Measurements from ENCODE around the gene ARNT2.

Gene ARNT2

DNA sequence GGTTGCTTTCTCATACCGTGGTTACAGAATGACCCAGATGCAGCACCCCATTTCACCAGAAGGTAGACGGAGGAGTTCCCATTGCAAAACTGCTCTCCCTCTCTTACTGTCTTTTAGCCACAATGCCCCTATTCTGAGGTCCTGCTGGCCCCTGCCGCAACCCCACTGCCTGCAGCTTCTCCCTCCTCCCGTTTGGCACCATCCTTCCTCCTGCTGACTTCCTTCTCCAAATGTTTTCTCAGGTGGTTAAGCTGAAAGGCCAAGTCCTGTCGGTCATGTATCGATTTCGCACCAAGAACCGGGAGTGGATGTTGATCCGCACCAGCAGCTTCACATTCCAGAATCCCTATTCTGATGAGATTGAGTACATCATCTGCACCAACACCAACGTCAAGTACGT, 158.7 kb downstream of the ARNT2 start:
- TF ChIP-seq EZH2 (optimal IDR thresholded peaks at IDR 0.05; ENCODE audit: low read depth, low read length): no peak
- no peak for TF ChIP-seq EZH2phosphoT487 (IDR thresholded peaks at IDR 0.05; ENCODE audit: low read length)
- TF ChIP-seq CTCF (IDR thresholded peaks at IDR 0.05; ENCODE audit: low read length): no peak

GRCh38 chr15:80563372-80563997, 159.3 kb downstream of the ARNT2 start:
- Histone ChIP-seq H3K4me2 (ENCODE audit: low read depth, low read length) (no peak overlapping the region), H3K27ac (ENCODE audit: low read length) (no peak overlapping the region), H3K4me1 (ENCODE audit: low read length) (no peaks in the 10 kb centered on the region), H3K9ac (ENCODE audit: low read length) (no peak overlapping the region), H3K4me3 (ENCODE audit: low read length) (no peak overlapping the region), H3F3A (ENCODE audit: insufficient read depth, low read length) (no peaks in the 10 kb centered on the region), H3K79me2 (ENCODE audit: low read length) (no peaks in the 10 kb centered on the region), H3K9me2 (replicated peaks; ENCODE audit: insufficient read depth, low read length) (no peaks in the 10 kb centered on the region), H3K36me3 (replicated peaks; ENCODE audit: insufficient read depth, low read length) (no peaks in the 10 kb centered on the region), H4K20me1 (ENCODE audit: insufficient read depth, low read length) (no peaks in the 10 kb centered on the region), H3K27me3 (replicated peaks; ENCODE audit: insufficient read depth, low read length) (no peaks in the 10 kb centered on the region), H2AFZ (ENCODE audit: low read length) (no peak overlapping the region), H3K9me3 (replicated peaks; ENCODE audit: insufficient read depth, low read length) (no peaks in the 10 kb centered on the region)
- DNase-seq: no peak
- TF ChIP-seq CTCF (IDR thresholded peaks at IDR 0.05; ENCODE audit: low read length): no peak
- no peak for TF ChIP-seq EZH2 (optimal IDR thresholded peaks at IDR 0.05; ENCODE audit: low read depth, low read length)
- no peak for TF ChIP-seq EZH2phosphoT487 (IDR thresholded peaks at IDR 0.05; ENCODE audit: low read length)

More for the DNA sequence above, 158.7 kb downstream of the ARNT2 start:
- H3K9me2 ChIP-seq (replicated peaks; ENCODE audit: insufficient read depth, low read length): no peaks in the 10 kb centered on the region
- H3K9ac ChIP-seq (ENCODE audit: low read length): no peak overlapping the region
- H3K4me2 ChIP-seq (ENCODE audit: low read depth, low read length): no peak overlapping the region
- H4K20me1 ChIP-seq (ENCODE audit: insufficient read depth, low read length): no peaks in the 10 kb centered on the region
- no peaks in the 10 kb centered on the region for H3K79me2 ChIP-seq (ENCODE audit: low read length)
- DNase-seq: no peak
- no peaks in the 10 kb centered on the region for H3F3A ChIP-seq (ENCODE audit: insufficient read depth, low read length)
- no peak overlapping the region for H3K27ac ChIP-seq (ENCODE audit: low read length)
- H3K9me3 ChIP-seq (replicated peaks; ENCODE audit: insufficient read depth, low read length): no peaks in the 10 kb centered on the region
- H3K36me3 ChIP-seq (replicated peaks; ENCODE audit: insufficient read depth, low read length): no peaks in the 10 kb centered on the region
- H2AFZ ChIP-seq (ENCODE audit: low read length): no peak overlapping the region
- H3K4me3 ChIP-seq (ENCODE audit: low read length): no peak overlapping the region
- no peaks in the 10 kb centered on the region for H3K4me1 ChIP-seq (ENCODE audit: low read length)
- H3K27me3 ChIP-seq (replicated peaks; ENCODE audit: insufficient read depth, low read length): no peaks in the 10 kb centered on the region

- Histone ChIP-seq H3K27me3 (replicated peaks; ENCODE audit: insufficient read depth, low read length) (no peaks in the 10 kb centered on the region), H3K27ac (ENCODE audit: low read length) (no peak overlapping the region), H3K4me2 (ENCODE audit: low read depth, low read length) (no peak overlapping the region)
These were observed 159.9 kb downstream of the ARNT2 start for GRCh38 chr15:80564056-80564455.

More at GRCh38 chr15:80564056-80564455, 159.9 kb downstream of the ARNT2 start:
- Histone ChIP-seq H3K9ac (ENCODE audit: low read length) (no peak overlapping the region), H3K79me2 (ENCODE audit: low read length) (no peaks in the 10 kb centered on the region), H3K9me3 (replicated peaks; ENCODE audit: insufficient read depth, low read length) (no peaks in the 10 kb centered on the region), H3F3A (ENCODE audit: insufficient read depth, low read length) (no peaks in the 10 kb centered on the region), H4K20me1 (ENCODE audit: insufficient read depth, low read length) (no peaks in the 10 kb centered on the region), H3K4me3 (ENCODE audit: low read length) (no peak overlapping the region), H3K9me2 (replicated peaks; ENCODE audit: insufficient read depth, low read length) (no peaks in the 10 kb centered on the region), H3K36me3 (replicated peaks; ENCODE audit: insufficient read depth, low read length) (no peaks in the 10 kb centered on the region), H2AFZ (ENCODE audit: low read length) (no peak overlapping the region), H3K4me1 (ENCODE audit: low read length) (no peaks in the 10 kb centered on the region)
- TF ChIP-seq EZH2 (optimal IDR thresholded peaks at IDR 0.05; ENCODE audit: low read depth, low read length): no peak
- TF ChIP-seq EZH2phosphoT487 (IDR thresholded peaks at IDR 0.05; ENCODE audit: low read length): no peak
- TF ChIP-seq CTCF (IDR thresholded peaks at IDR 0.05; ENCODE audit: low read length): no peak
- DNase-seq: no peak
